ENCODE measurements around the gene DEFB124.

DNA sequence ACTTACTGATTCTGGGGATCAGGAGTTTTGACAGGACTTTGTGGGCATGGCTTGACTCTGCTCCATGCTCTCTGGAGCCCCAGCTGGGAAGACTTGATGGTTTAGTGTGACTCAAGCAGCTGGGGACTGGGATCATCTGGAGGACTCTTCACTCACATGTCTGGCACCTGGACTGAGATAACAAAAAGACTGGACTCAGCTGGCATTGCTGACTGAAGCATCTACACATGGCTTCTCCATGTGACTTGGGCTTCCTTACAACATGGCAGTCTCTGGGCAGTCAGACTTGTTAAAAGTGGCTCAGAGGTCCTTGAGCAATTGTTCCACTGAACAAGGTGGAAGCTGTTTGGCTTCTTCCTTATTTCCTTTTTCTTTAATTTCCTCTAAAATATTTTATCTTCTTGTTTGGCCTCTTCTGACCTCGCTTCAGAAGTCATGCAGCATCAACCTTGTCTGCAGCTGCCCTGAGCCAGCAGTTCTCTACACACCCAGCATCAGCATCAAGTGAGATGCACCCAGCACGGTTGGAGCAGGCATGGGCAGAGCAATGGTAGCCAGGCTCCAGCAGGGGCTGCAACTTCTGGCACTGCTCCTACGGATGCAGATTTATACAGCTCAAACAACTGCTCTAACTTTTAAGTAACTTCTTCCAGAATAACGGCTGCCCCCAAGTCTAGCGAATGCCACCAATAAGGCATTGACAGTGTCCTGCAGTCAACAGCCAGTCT, 33.8 kb upstream of the DEFB124 start:
- no peak for TF ChIP-seq CTCF (conservative IDR thresholded peaks at IDR 0.05; ENCODE audit: low read depth, low read length)
- TF ChIP-seq EZH2 (IDR thresholded peaks at IDR 0.05; ENCODE audit: low read length, unreplicated experiment): no peak

Data from PC-3 (cell line).